Measurements from ENCODE around the gene FEM1C. TPM values are rescaled to one million over a fixed set of nuclear protein-coding genes. Genes with fewer than 3 reads are reported as not detected.
A peak's percentile ranks its signal among the peaks of the same experiment; 100 is the strongest.

The FEM1C gene
- total RNA-seq, 1 experiment from 2014 or later = 27.5 TPM

- Histone ChIP-seq H3K27ac (ENCODE audit: low read depth, low read length) (no peak overlapping the region), H3K27me3 (ENCODE audit: insufficient read depth, low read length) (no peaks in the 10 kb centered on the region), H3K4me3 (replicated peaks in 1 of 2; ENCODE audit: low read depth in 1 of 2, low read length in 2 of 2) (peak overlapping the region in 1 of 2 experiments; percentile 86; a peak in 1 of 4 replicates), H3K9me2 (ENCODE audit: insufficient read depth) (no peaks in the 10 kb centered on the region), H3K79me2 (ENCODE audit: insufficient read depth, low read length) (peaks cover 75% of the 10 kb centered on the region), H3K9ac (ENCODE audit: low read length) (no peak overlapping the region), H3K4me1 (ENCODE audit: control insufficient read depth in 1 of 2, insufficient read depth in 2 of 2, low read length in 2 of 2) (peaks cover 0 to 32% of the 10 kb centered on the region in 2 experiments; a peak in 3 of 4 replicates), H3K4me2 (ENCODE audit: low read length) (peak overlapping the region; percentile 85), H2AFZ (ENCODE audit: low read depth, low read length, poor library complexity, severe bottlenecking) (no peak overlapping the region), H3K36me3 (ENCODE audit: control insufficient read depth in 1 of 2, insufficient read depth in 2 of 2, low read length in 2 of 2) (peaks cover 26 to 60% of the 10 kb centered on the region in 2 experiments), H3K9me3 (ENCODE audit: control insufficient read depth in 1 of 2, insufficient read depth in 1 of 2, low read depth in 1 of 2, low read length in 2 of 2) (peaks cover 0 to 5% of the 10 kb centered on the region in 2 experiments; a peak in 1 of 4 replicates), H4K20me1 (ENCODE audit: insufficient read depth) (peaks cover 12% of the 10 kb centered on the region; the same call in 1 of the 2 replicates)
- DNase-seq (ENCODE audit: low read depth, low spot score) (no peak), ATAC-seq (no peak)
- intact Hi-C loops (cut with micrococcal nuclease) = no loop called here
- ChIA-PET RAD21 (ENCODE audit: low non-redundant PET in 1 of 2, low total read pairs in 2 of 2, uncharacterized antibody in 2 of 2, unreplicated experiment in 2 of 2) (no interaction called here), POLR2A (no interaction called here), CTCF (no interaction called here)
- no peak for TF ChIP-seq SP1 (IDR thresholded peaks at IDR 0.05; ENCODE audit: low read depth)
- no peak for TF ChIP-seq ZNF274 (IDR thresholded peaks at IDR 0.05; ENCODE audit: low read depth, low read length)
- no peak for TF ChIP-seq ZBTB33 (IDR thresholded peaks at IDR 0.05; ENCODE audit: extremely low read depth, insufficient replicate concordance, low read length)
- TF ChIP-seq SIN3A (IDR thresholded peaks at IDR 0.05; ENCODE audit: low read depth) = no peak
- TF ChIP-seq CBX3 (IDR thresholded peaks at IDR 0.05; ENCODE audit: low read depth) = no peak
- TF ChIP-seq ATF3 (IDR thresholded peaks at IDR 0.05) = no peak
- no peak for TF ChIP-seq EZH2 (IDR thresholded peaks at IDR 0.05)
- TF ChIP-seq POLR2A (IDR thresholded peaks at IDR 0.05; ENCODE audit: borderline replicate concordance, extremely low read depth, insufficient read depth, insufficient read length) = no peak
- TF ChIP-seq YY1 (IDR thresholded peaks at IDR 0.05; ENCODE audit: extremely low read depth, insufficient replicate concordance, low read depth, low read length) = no peak
- no peak for TF ChIP-seq JUND (IDR thresholded peaks at IDR 0.05)
- no peak for TF ChIP-seq REST (IDR thresholded peaks at IDR 0.05; ENCODE audit: low read depth)
- no peak for TF ChIP-seq RAD21 (IDR thresholded peaks at IDR 0.05; ENCODE audit: low read depth)
- no peak for TF ChIP-seq TCF7L2 (IDR thresholded peaks at IDR 0.05; ENCODE audit: borderline replicate concordance, extremely low read depth, insufficient read depth, insufficient read length)
- no peak for TF ChIP-seq EGR1 (IDR thresholded peaks at IDR 0.05; ENCODE audit: low read depth)
- no peak for TF ChIP-seq ELF1 (IDR thresholded peaks at IDR 0.05; ENCODE audit: borderline replicate concordance, low read depth)
- TF ChIP-seq FOSL1 (IDR thresholded peaks at IDR 0.05; ENCODE audit: low read depth) = no peak
- TF ChIP-seq CEBPB (IDR thresholded peaks at IDR 0.05; ENCODE audit: low read depth) = no peak
- TF ChIP-seq ZFX (IDR thresholded peaks at IDR 0.05) = no peak
- no peak for TF ChIP-seq CTCF (IDR thresholded peaks at IDR 0.05 in 2 of 3, conservative IDR thresholded peaks at IDR 0.05 in 1 of 3; ENCODE audit: borderline replicate concordance in 1 of 3, insufficient read depth in 1 of 3, low read depth in 2 of 3, low read length in 2 of 3)
- no peak for TF ChIP-seq POLR2AphosphoS5 (IDR thresholded peaks at IDR 0.05; ENCODE audit: low read depth, low read length)
- BruUV-seq (replicated peaks) = no TSS peak
Observed at GRCh38 chr5:115542086-115542485, 2.5 kb downstream of the FEM1C start.

All from HCT116 (cell line).